GM12878 (cell line): ENCODE measurements around the gene CPSF3. TPM values are rescaled to one million over a fixed set of nuclear protein-coding genes. Genes with fewer than 3 reads are reported as not detected.

Source experiments
- ATAC-seq: fragments of 200-7000 bp; cut with Tn5 transposase; 3 replicates; pipeline ENCODE4 v1.9.1; 2020; ENCODE audit warnings: mild to moderate bottlenecking, moderate library complexity
- BruUV-seq: library from RNA; stranded (reverse); fragments of 400-500 nt; replicated peaks from 2 replicates; lab custom pipeline; 2021; lab: Mats Ljungman, UMichigan
- CTCF ChIA-PET: fragments of 300-600 bp; sonication (Branson Sonifier 250); formaldehyde crosslinking; extraction: SDS; loops from one replicate; lab custom pipeline; 2021; ENCODE audit warnings: inconsistent platforms; lab: Yijun Ruan, JAX
- POLR2A ChIA-PET: fragments of 350-600 bp; formaldehyde crosslinking; extraction: SDS; loops from one replicate; lab custom pipeline; 2021; ENCODE audit warnings: inconsistent platforms; lab: Charles Lee
- RAD21 ChIA-PET: fragments of 300-600 bp; sonication (Branson Sonifier 250); formaldehyde crosslinking; loops from one replicate; lab custom pipeline; 2023; ENCODE audit warnings: antibody characterized with exemption; ENCODE audit not compliant: unreplicated experiment; lab: Charles Lee
- SMC1A ChIA-PET: fragments of 300-600 bp; sonication (Branson Sonifier 250); formaldehyde crosslinking; loops from one replicate; lab custom pipeline; 2023; ENCODE audit not compliant: unreplicated experiment, uncharacterized antibody; lab: Charles Lee
- DNase-seq: peaks from one replicate; pipeline ENCODE4 v3.0.0-alpha.2; 2011; ENCODE audit warnings: low read depth, low spot score
- FAIRE-seq: peaks from 3 replicates; lab custom pipeline; 2011; peaks lifted over from hg19 to GRCh38; lab: Jason Lieb, UNC
- H2AFZ ChIP-seq: 2 replicates; pipeline ENCODE4 v1.6.0; 2011; ENCODE audit warnings: low read depth, low read length, control low read depth; ENCODE audit not compliant: control insufficient read depth
- H3K27ac ChIP-seq: 2 replicates; pipeline ENCODE4 v1.5.1; 2011; ENCODE audit warnings: control low read depth; ENCODE audit not compliant: control insufficient read depth, insufficient read depth
- H3K27me3 ChIP-seq, 2 experiments: replicated peaks in 1 of 2; 2 replicates each; pipeline versions ENCODE4 v1.6.0 to v1.6.1; 2011; ENCODE audit warnings: low read length in 1 of 2; ENCODE audit not compliant: control insufficient read depth in 2 of 2, insufficient read depth in 2 of 2
- H3K36me3 ChIP-seq, 2 experiments: 2 replicates each; pipeline ENCODE4 v1.5.1; 2011; ENCODE audit warnings: low read length in 1 of 2; ENCODE audit not compliant: control insufficient read depth in 2 of 2, insufficient read depth in 2 of 2
- H3K4me1 ChIP-seq: 2 replicates; pipeline ENCODE4 v1.6.1; 2011; ENCODE audit warnings: mild to moderate bottlenecking, low read length, moderate library complexity, mixed read lengths; ENCODE audit not compliant: control insufficient read depth, insufficient read depth
- H3K4me2 ChIP-seq: 2 replicates; pipeline ENCODE4 v1.6.0; 2011; ENCODE audit warnings: control low read depth; ENCODE audit not compliant: control insufficient read depth, insufficient read depth
- H3K4me3 ChIP-seq: fragments of 200-600 bp; sonication (generic); 2 replicates; pipeline ENCODE4 v1.5.1; 2016
- H3K79me2 ChIP-seq: 2 replicates; pipeline ENCODE4 v1.6.0; 2011; ENCODE audit warnings: low read length; ENCODE audit not compliant: control insufficient read depth, insufficient read depth
- H3K9ac ChIP-seq: 2 replicates; pipeline ENCODE4 v1.8.0; 2011; ENCODE audit warnings: low read length, control low read depth, mixed read lengths; ENCODE audit not compliant: control insufficient read depth, insufficient read depth
- H3K9me3 ChIP-seq: replicated peaks from 3 replicates; pipeline ENCODE4 v1.5.1; 2011; ENCODE audit warnings: mild to moderate bottlenecking, low read length; ENCODE audit not compliant: control insufficient read depth, insufficient read depth
- H4K20me1 ChIP-seq: 2 replicates; pipeline ENCODE4 v1.6.0; 2011; ENCODE audit not compliant: control insufficient read depth, insufficient read depth
- ASH2L ChIP-seq: fragments of 300-600, 200-600 bp; sonication (generic); IDR thresholded peaks from 2 replicates; pipeline ENCODE4 v1.6.1; 2017; ENCODE audit warnings: low read depth, mild to moderate bottlenecking, borderline replicate concordance
- CBX5 ChIP-seq: sonication (generic); IDR thresholded peaks from 2 replicates; pipeline ENCODE4 v1.6.1; 2016; ENCODE audit warnings: low read depth, moderate library complexity, mild to moderate bottlenecking, inconsistent platforms
- EED ChIP-seq: sonication (generic); IDR thresholded peaks from 2 replicates; pipeline ENCODE4 v1.6.1; 2016; ENCODE audit warnings: antibody characterized with exemption, low read depth
- GABPA ChIP-seq: IDR thresholded peaks from 2 replicates; pipeline ENCODE4 v1.6.1; 2014; ENCODE audit warnings: antibody characterized with exemption, low read depth, mild to moderate bottlenecking, inconsistent platforms
- MEF2B ChIP-seq: fragments of 450-650 bp; IDR thresholded peaks from 2 replicates; pipeline ENCODE4 v1.6.1; 2018; ENCODE audit warnings: mild to moderate bottlenecking, moderate library complexity; ENCODE audit not compliant: partially characterized antibody, poor library complexity, severe bottlenecking
- MYC ChIP-seq: IDR thresholded peaks from 2 replicates; pipeline ENCODE4 v1.6.1; 2011; ENCODE audit warnings: mild to moderate bottlenecking, low read length, moderate library complexity, inconsistent platforms; ENCODE audit not compliant: insufficient read depth, insufficient replicate concordance, insufficient read length, severe bottlenecking
- NFYA ChIP-seq: IDR thresholded peaks from 2 replicates; pipeline ENCODE4 v1.6.1; 2011; ENCODE audit warnings: low read depth, mild to moderate bottlenecking, low read length, improper control_type of control experiment, borderline replicate concordance
- RELA ChIP-seq: fragments of 450-650 bp; IDR thresholded peaks from 2 replicates; pipeline ENCODE4 v1.8.0; 2014; ENCODE audit warnings: borderline replicate concordance; ENCODE audit not compliant: partially characterized antibody
- WGBS: methylation state at CpG from one replicate; pipeline ENCODE4 v1.1.6; 2016; ENCODE audit warnings: low lambda C conversion rate; ENCODE audit not compliant: insufficient replicate concordance, insufficient coverage; ENCODE audit errors: missing lambda C conversion rate; 5-methylcytosine and 5-hydroxymethylcytosine counted together
- in situ Hi-C: fragments of 300-500 bp; cut with MboI; formaldehyde crosslinking; loops from 9 replicates; pipeline ENCODE4 v1.14.3; 2018; ENCODE audit warnings: mixed read lengths
- intact Hi-C: fragments of 100-400 bp; cut with micrococcal nuclease; formaldehyde crosslinking; loops from one replicate; pipeline ENCODE4 v1.14.2; 2022; ENCODE audit not compliant: unreplicated experiment
- polyA plus RNA-seq, 11 experiments: library from polyadenylated mRNA; depleted of rRNA in 4 of 11; unstranded in 6 of 11; stranded (reverse) in 5 of 11; fragments of >200 nt; fragmentation: Nextera tagmentation in 4 of 11; fragmentation: Illumina TruSeq in 1 of 11; extraction: Ambion mirVana in 4 of 11; extraction: Trizol in 1 of 11; gene quantifications; 1 replicate in 1 of 11; 2 replicates in 10 of 11; pipeline versions ENCODE4 v1.2.1 to v1.2.3, GENCODE V29; 2011 to 2016; ENCODE audit warnings: inconsistent platforms in 2 of 11, missing spikeins in 2 of 11, low read depth in 1 of 11
- total RNA-seq, 4 experiments: library from RNA; depleted of rRNA in 3 of 4; stranded (reverse); fragments of >200 nt in 3 of 4; fragmentation: Illumina TruSeq in 1 of 4; extraction: Trizol in 1 of 4; gene quantifications; 2 replicates each; pipeline versions ENCODE4 v1.2.1 to v1.2.3, GENCODE V29; 2013 to 2021
- TF ChIP-seq, protein P1 (sequence below), 3 experiments: IDR thresholded peaks in 2 of 3; conservative IDR thresholded peaks in 1 of 3; 2 replicates each; pipeline ENCODE4 v1.5.1; 2011; ENCODE audit warnings: low read depth in 3 of 3, low read length in 3 of 3, mild to moderate bottlenecking in 3 of 3, control low read depth in 2 of 3, moderate library complexity in 2 of 3, inconsistent platforms in 1 of 3, mixed read lengths in 1 of 3; ENCODE audit not compliant: control insufficient read depth in 2 of 3, insufficient read depth in 1 of 3; ENCODE audit errors: extremely low read depth in 1 of 3

CPSF3 gene
- total and polyA plus RNA-seq, 10 of the 15 experiments (the other 5 are each of a cell fraction or from before 2014, with no cell fraction given): 34.5 to 108 (median 76.1) TPM

DNA sequence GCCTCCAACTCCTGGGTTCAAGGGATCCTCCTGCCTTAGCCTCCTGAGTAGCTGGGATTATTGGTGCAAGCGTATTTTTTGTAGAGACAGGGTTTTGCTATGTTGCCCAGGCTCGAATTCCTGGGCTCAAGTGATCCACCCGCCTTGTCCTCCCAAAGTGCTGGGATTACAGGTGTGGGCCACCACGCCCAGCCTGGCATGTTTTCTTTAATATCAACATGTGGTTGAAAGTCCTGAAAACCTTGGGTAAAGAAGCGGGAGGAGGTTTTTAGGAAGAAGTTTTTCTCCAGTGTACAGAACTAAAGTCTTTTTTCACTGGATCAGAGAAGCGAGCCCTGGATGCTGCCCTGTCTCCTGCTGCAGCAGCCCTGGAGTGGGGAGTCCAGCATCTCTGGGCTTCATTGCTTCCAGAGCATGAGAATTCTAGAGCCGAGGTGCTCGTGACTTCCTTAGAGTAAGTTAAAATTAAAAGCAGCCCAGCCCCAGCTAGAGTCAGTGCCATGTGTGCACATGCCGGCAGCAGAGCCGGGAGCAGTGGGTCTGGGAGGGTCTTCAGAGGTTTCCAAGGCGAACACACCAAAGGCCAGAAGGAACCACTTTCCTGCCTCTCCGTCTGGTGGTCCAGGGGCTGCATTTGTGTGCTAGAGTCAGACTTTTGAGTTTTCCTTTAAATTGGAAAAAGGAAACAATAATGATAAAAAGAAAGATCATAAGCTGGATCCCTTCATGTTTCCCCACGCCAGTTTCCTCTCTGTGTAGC lies 31.3 kb upstream of the CPSF3 start:
- no peaks in the 10 kb centered on the region for H3K36me3 ChIP-seq
- no peak overlapping the region for H3K9ac ChIP-seq
- H3K79me2 ChIP-seq: no peaks in the 10 kb centered on the region
- H3K27me3 ChIP-seq: no peaks in the 10 kb centered on the region; a peak in 1 of 4 replicates
- DNase-seq (no peak), ATAC-seq (no peak), FAIRE-seq (no peak)
- ChIA-PET SMC1A (interaction anchor here (1.1 kb wide), 1 partner anchor 11 kb away, joined by 4 read pairs; no protein-coding TSS in a partner anchor), POLR2A (no interaction called here), RAD21 (no interaction called here), CTCF (interaction anchor here (1.1 kb wide), 1 partner anchor 10 kb away, joined by 3 read pairs; no protein-coding TSS in a partner anchor)
- no peak overlapping the region for H3K4me3 ChIP-seq
- intact Hi-C loops: no loop called here
- no peak for TF ChIP-seq NFYA
- TF ChIP-seq MEF2B: no peak
- no peak for TF ChIP-seq GABPA
- TF ChIP-seq EED: no peak
- TF ChIP-seq MYC: no peak
- TF ChIP-seq, protein P1, sequence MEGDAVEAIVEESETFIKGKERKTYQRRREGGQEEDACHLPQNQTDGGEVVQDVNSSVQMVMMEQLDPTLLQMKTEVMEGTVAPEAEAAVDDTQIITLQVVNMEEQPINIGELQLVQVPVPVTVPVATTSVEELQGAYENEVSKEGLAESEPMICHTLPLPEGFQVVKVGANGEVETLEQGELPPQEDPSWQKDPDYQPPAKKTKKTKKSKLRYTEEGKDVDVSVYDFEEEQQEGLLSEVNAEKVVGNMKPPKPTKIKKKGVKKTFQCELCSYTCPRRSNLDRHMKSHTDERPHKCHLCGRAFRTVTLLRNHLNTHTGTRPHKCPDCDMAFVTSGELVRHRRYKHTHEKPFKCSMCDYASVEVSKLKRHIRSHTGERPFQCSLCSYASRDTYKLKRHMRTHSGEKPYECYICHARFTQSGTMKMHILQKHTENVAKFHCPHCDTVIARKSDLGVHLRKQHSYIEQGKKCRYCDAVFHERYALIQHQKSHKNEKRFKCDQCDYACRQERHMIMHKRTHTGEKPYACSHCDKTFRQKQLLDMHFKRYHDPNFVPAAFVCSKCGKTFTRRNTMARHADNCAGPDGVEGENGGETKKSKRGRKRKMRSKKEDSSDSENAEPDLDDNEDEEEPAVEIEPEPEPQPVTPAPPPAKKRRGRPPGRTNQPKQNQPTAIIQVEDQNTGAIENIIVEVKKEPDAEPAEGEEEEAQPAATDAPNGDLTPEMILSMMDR (IDR thresholded peaks at IDR 0.05 in 2 of 3, conservative IDR thresholded peaks at IDR 0.05 in 1 of 3; ENCODE audit: control insufficient read depth in 2 of 3, extremely low read depth in 1 of 3, insufficient read depth in 1 of 3, low read depth in 3 of 3, low read length in 3 of 3): no peak
- no peak for TF ChIP-seq CBX5
- TF ChIP-seq RELA: no peak
- TF ChIP-seq ASH2L: no peak
- BruUV-seq: no TSS peak
- H4K20me1 ChIP-seq: no peaks in the 10 kb centered on the region
- no peak overlapping the region for H3K4me2 ChIP-seq
- no peak overlapping the region for H2AFZ ChIP-seq
- H3K27ac ChIP-seq: no peak overlapping the region
- in situ Hi-C loops: no loop called here
- WGBS: 52% methylated on average over 13 of the region's 13 CpGs
- no peaks in the 10 kb centered on the region for H3K4me1 ChIP-seq
- H3K9me3 ChIP-seq: no peaks in the 10 kb centered on the region; the same call in 2 of the 3 replicates
